ENCODE measurements around the gene ERC1. TPM values are rescaled to one million over a fixed set of nuclear protein-coding genes. Genes with fewer than 3 reads are reported as not detected.
"Not testable (repeated sequence)": the region's sequence is repeated elsewhere in the genome, so short reads cannot be mapped to it uniquely, and the experiment has no call there.

ERC1 gene
- total and polyA plus RNA-seq, 12 donors = 6.5 to 67.5 (median 47.5) TPM

GRCh38 chr12:1351926-1352325, 360.9 kb downstream of the ERC1 start:
- peaks cover 0 to 14% (median 7%) of the 10 kb centered on the region in 9 donors for H3K4me1 ChIP-seq
- WGBS, 2 donors = 92 to 94% methylated on average over 2 of the region's 2 CpGs
- intact Hi-C loops (cut with DNase I) = no loop called here
- H3K27me3 ChIP-seq = no peaks in the 10 kb centered on the region
- H3K9me3 ChIP-seq = no peaks in the 10 kb centered on the region
- no peak for DNase-seq
- no peak for TF ChIP-seq CTCF (IDR thresholded peaks at IDR 0.05)
- H3K36me3 ChIP-seq = no peaks in the 10 kb centered on the region
- no peak overlapping the region for H3K27ac ChIP-seq
- no peak overlapping the region for H3K4me3 ChIP-seq
- ATAC-seq = no peak

DNA sequence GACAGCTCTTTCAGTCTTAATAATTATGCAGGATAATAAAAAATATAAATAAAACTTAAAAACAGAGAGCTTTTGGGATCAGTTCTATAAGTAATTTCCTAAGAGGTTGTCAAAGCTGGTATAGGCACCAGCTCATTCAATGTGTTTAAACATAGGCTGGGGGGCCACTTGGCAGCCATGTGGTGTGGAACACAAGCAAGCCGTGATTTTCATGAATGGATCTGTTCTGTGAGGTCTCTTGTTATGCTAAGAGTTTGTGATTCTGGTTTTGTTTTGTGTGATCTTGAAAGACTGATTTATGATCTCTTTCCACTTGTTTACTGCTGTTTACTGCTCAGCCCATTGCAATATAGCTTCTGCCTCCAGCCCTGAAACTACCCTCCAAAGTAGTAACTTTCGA, 362.4 kb downstream of the ERC1 start:
- Histone ChIP-seq H3K36me3 (no peaks in the 10 kb centered on the region), H3K4me3 (no peak overlapping the region), H3K27ac (no peak overlapping the region), H3K9me3 (no peaks in the 10 kb centered on the region), H3K27me3 (no peaks in the 10 kb centered on the region), H3K4me1 (peaks cover 0 to 19% (median 9%) of the 10 kb centered on the region in 9 donors)
- ATAC-seq (no peak), DNase-seq (no peak)
- no peak for TF ChIP-seq CTCF (IDR thresholded peaks at IDR 0.05)
- intact Hi-C loops (cut with DNase I) = no loop called here
- WGBS, 2 donors = 95 to 96% methylated on average over 2 of the region's 2 CpGs

- ATAC-seq (peak in 1 of 8 donors; percentile 53), DNase-seq (no peak)
- 70 to 79% methylated on average over 4 of the region's 4 CpGs for WGBS, 2 donors
- TF ChIP-seq CTCF (IDR thresholded peaks at IDR 0.05) = no peak
- H3K4me3 ChIP-seq = no peak overlapping the region
- peaks cover 0 to 22% (median 12%) of the 10 kb centered on the region in 9 donors for H3K4me1 ChIP-seq
- H3K27me3 ChIP-seq = no peaks in the 10 kb centered on the region
- intact Hi-C loops (cut with DNase I) = no loop called here
- no peaks in the 10 kb centered on the region for H3K36me3 ChIP-seq
- peak overlapping the region in 1 of 10 donors; percentile 32 for H3K27ac ChIP-seq
- H3K9me3 ChIP-seq = no peaks in the 10 kb centered on the region
Observed at GRCh38 chr12:1355396-1355795, 364.4 kb downstream of the ERC1 start.

- Histone ChIP-seq H3K27ac (peak overlapping the region in 1 of 10 donors; percentile 32), H3K4me1 (peaks cover 0 to 26% (median 12%) of the 10 kb centered on the region in 9 donors)
- intact Hi-C loops (cut with DNase I); ATAC-seq; H3K4me3 ChIP-seq; DNase-seq; H3K9me3 ChIP-seq; H3K27me3 ChIP-seq; H3K36me3 ChIP-seq: not testable (repeated sequence)
- WGBS, 2 donors = 85 to 88% methylated on average over 6 of the region's 6 CpGs
Observed at GRCh38 chr12:1355871-1356270, 364.8 kb downstream of the ERC1 start.

- WGBS, 2 donors = 94 to 97% methylated on average over 2 of the region's 2 CpGs
- peaks cover 0 to 26% (median 12%) of the 10 kb centered on the region in 9 donors for H3K4me1 ChIP-seq
- no peak for ATAC-seq
- no peaks in the 10 kb centered on the region for H3K27me3 ChIP-seq
- no peaks in the 10 kb centered on the region for H3K36me3 ChIP-seq
- H3K9me3 ChIP-seq = no peaks in the 10 kb centered on the region
- no peak overlapping the region for H3K27ac ChIP-seq
- no peak for TF ChIP-seq CTCF (IDR thresholded peaks at IDR 0.05)
- H3K4me3 ChIP-seq = no peak overlapping the region
- no peak for DNase-seq
- intact Hi-C loops (cut with DNase I) = no loop called here
Observed at GRCh38 chr12:1356285-1356684, 365.3 kb downstream of the ERC1 start.

All from heart right ventricle (tissue), 16 donors.